Stimulated activated CD8-positive, alpha-beta memory T cell treated with anti-CD3 and anti-CD28 coated beads, Interleukin-7, amount 100 ng/mL, for 4 hours (primary cell): ENCODE measurements around the gene GALNT12.

Experiments
- DNase-seq, 2 donors: peaks; one replicate each; pipeline ENCODE4 v3.0.0-alpha.2; 2020; ENCODE audit warnings: low read depth in 2 of 2

The GALNT12 gene

GRCh38 chr9:98801969-98802371 is 5.5 kb upstream of the GALNT12 start:
- no peak for DNase-seq

GRCh38 chr9:98804083-98804482 is 3.4 kb upstream of the GALNT12 start:
- DNase-seq = no peak

- DNase-seq = no peak
Measured at GRCh38 chr9:98805506-98806272, 1.8 kb upstream of the GALNT12 start.

GRCh38 chr9:98806394-98807035 is 955 bp upstream of the GALNT12 start:
- DNase-seq = no peak

DNA sequence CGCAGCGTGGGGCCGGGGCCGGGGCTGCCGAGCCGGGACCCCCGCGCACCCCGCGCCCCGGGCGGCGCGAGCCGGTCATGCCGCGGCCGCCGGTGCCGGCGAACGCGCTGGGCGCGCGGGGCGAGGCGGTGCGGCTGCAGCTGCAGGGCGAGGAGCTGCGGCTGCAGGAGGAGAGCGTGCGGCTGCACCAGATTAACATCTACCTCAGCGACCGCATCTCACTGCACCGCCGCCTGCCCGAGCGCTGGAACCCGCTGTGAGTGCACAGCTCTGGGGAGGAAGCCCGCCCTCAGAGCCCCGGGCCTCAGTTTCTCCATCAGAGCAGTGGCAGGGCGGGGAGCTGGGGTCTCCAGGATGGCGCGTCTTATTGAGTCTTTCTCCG is 335 bp downstream of the GALNT12 start:
- DNase-seq = no peak

DNA sequence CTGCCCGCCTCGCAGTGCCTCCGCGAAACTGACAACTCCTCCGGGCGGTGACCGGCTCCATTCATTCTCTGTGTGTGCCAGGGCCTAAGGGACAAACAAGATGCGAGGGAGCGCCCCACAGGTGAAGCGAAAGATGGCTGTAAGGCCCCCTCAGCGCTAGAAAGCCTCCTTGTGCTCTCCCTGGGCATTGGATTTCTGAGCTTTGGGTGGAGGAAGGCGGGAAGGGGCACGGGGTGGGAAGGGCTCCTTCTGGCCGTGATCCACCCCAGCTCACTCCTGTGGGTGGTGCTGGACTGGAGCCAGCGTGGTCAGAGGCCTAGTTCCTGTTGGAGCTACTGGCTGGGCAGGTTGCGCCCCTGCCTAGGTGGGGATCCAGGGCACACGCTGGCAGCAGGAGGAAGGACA is 943 bp downstream of the GALNT12 start:
- DNase-seq = no peak

GRCh38 chr9:98808875-98809274 is 1.4 kb downstream of the GALNT12 start:
- no peak for DNase-seq

- no peak for DNase-seq
Measured at GRCh38 chr9:98809311-98810101, 2.0 kb downstream of the GALNT12 start.

GRCh38 chr9:98810102-98810842 is 2.8 kb downstream of the GALNT12 start:
- DNase-seq = no peak

DNA sequence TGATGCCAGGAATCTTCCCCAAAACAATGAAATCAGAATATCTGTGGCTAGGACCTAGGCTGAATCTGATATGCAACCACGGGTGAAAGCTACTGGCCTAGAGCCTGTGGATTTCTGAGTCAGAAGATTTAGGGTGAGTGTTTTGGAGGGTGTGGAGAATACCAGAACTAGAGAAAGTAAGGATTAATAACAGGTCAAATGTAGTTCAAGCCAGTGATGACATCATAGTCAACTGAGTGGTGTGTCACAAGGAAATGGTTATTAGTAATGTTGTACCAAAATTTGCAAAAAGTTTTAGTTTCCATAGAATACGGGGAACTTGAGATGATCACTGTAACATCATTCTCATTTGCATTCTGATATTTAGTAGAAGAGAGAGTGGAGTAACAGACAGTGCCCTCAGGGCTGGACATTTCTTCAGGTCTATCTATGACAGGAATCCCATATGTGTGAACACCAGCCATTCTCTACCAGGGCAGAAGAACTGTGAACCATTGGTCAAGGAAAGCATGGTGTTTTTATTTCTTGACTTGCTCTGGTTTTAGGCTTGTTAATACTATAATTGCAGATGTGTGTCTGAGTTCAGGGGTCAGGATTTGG is 3.7 kb downstream of the GALNT12 start:
- DNase-seq = no peak

- no peak for DNase-seq
Measured at GRCh38 chr9:98815391-98815951, 8.0 kb downstream of the GALNT12 start.

DNA sequence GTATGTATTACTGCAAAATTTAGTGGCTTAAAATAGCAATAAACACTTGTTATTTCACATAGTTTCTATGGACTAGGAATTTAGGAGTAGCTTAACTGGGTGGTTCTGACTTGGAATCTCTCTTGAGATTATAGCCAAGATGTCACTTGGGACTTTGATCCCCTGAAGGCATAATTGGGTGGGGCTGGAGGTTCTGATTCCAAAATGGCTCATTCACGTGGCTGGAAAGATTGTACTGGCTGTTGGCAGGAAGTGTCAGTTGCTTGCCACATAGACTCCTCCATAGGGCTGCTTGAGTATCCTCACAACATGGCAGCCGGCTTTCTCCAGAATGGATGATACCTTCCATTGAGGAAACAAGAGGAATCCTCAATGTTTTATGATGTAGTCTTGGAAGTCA is 11.3 kb downstream of the GALNT12 start:
- DNase-seq = no peak

- DNase-seq = no peak
Measured at GRCh38 chr9:98819231-98819630, 11.8 kb downstream of the GALNT12 start.

DNA sequence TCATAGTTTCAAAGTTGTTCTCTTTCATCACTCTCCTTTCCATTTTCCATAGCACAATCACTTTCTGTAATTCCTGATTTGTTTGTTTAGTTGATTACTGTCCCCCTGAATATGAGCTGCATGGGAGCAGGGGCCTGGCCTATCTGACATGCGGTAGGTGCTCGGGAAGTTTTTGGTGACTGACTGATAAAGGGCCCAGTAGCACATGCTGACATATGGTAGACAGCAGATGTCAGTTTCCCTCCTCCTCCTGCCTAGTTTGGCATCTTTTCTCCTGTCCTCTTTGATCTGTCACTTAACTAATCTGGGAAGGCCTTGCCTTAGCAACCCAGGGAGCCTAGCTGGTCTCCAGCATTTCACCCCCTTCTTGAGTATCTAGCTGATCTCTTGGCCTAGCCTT is 14.4 kb downstream of the GALNT12 start:
- no peak for DNase-seq

DNA sequence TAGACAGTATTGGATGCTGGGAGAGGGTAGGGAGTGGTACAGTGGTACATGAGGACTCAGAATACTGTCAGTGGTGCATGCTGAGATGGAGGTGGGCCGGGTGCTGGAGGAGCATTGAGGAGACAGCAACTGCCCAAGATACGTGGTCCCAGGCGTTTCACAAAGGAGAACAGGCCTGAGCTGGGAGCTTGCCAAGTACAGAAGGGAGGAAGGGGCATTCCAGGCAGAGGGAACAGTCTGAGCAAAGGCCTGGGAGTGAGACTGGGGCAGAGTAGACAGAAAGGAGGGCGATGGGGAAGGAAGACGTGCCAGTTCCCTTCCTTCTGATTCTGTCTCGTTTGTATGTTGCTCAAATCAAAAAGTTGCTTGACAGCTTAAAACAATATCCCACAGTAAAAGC is 15.2 kb downstream of the GALNT12 start:
- DNase-seq = no peak

DNA sequence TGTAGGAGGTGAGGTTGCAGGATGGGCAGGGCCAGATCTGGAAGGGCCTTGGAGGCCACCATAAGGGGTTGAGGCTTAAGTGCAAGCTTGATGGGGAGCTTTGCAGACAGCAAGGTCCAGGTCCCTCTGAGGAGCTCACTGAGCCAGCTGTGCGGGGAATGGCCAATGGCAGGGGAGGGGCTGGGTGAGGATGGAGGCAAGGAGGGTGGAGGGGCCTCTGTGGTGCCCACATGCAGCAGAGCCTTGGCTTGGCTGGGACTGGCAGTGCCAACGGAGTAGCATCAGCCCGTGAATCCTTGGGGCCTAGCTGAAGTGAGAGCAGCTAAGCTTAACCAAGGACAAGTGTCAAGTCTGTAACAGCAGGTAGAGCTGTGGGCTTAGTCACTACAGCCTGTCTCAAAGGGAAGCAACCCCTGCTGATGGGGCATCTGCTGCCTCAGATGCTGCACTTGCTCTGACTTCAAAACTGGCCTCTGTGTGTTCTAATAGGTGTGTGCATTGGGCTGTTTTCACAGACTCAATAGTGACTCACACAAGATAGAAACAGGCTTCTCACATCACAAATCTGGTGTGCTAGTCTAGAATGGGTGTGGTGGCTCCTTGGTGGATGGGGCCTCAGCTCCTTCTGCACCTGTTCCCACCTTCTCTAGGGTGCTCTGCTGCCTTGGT is 16.3 kb downstream of the GALNT12 start:
- DNase-seq = no peak

- DNase-seq = no peak
Measured at GRCh38 chr9:98825414-98825813, 17.9 kb downstream of the GALNT12 start.

DNA sequence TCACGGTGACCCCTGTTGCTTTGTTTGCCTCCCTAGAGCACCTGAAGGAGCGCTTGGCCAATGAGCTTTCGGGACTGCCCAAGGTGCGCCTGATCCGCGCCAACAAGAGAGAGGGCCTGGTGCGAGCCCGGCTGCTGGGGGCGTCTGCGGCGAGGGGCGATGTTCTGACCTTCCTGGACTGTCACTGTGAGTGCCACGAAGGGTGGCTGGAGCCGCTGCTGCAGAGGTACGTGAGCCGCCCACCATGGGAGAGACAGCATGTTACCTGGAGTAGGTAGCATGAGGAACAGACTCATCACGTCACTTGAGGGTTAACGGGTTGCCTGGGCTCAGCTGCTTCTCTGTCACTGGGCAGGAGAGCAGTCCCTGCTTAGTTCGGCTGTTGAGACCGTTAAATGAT is 19.2 kb downstream of the GALNT12 start:
- DNase-seq = no peak

- no peak for DNase-seq
Measured at GRCh38 chr9:98829766-98830165, 22.3 kb downstream of the GALNT12 start.

DNA sequence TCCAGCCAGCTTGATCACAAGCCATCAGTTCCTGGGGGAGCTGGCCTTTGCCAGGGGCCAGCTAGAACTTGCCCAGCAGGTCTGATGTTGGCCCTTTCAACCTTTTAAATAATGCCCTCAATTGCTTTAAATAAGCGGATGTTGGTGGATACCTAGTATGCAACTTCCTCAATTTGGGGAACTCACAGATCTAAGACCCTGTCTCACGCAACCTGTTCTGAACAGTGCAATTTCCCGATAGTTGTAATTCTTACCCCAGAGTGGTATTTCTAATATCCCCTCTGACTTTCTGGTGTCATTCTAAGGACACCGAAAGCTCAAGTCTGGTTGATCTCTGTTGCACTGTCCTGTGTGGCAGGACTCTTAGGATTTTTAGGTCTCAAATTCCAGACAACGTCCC is 23.1 kb downstream of the GALNT12 start:
- DNase-seq = no peak

DNA sequence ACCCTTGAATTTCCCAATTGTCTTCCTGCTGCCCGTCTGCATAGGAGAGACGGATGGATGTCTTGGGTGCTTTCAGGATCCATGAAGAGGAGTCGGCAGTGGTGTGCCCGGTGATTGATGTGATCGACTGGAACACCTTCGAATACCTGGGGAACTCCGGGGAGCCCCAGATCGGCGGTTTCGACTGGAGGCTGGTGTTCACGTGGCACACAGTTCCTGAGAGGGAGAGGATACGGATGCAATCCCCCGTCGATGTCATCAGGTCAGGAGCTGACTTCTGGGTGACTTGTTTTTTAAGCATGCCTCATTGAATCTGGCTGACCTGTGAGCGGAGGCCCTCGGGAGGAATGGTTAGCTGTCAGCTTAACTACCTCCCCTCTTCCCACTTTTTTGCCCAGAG is 24.2 kb downstream of the GALNT12 start:
- no peak for DNase-seq
